CD4-positive, alpha-beta T cell treated with Interleukin-4 for 4 hours (primary cell): ENCODE results near the gene COMMD1.
"Not testable (repeated sequence)": the region's sequence is repeated elsewhere in the genome, so short reads cannot be mapped to it uniquely, and the experiment has no call there.

Source experiments
- DNase-seq: peaks from one replicate; pipeline ENCODE4 v3.0.0-alpha.2; 2020

The COMMD1 gene

DNA sequence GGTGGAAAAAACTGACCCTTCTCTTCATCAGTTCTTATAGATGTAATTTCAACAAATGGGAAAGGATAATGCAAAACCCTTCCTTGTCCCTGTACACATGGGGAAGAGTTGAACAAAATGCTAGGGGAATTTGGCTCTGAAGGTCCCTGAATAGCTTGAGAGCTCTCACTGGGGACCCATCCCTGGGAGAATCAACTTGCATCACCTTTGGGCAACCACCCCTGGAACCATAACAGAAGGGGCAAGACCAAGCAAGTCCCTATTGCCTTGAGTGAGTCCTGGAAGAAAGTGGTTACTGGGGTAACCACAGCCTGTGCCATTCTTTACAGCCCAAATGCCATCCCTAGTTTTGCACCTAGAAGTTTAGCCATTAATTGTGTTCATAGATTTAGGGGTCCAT lies 238.2 kb downstream of the COMMD1 start:
- no peak for DNase-seq

DNA sequence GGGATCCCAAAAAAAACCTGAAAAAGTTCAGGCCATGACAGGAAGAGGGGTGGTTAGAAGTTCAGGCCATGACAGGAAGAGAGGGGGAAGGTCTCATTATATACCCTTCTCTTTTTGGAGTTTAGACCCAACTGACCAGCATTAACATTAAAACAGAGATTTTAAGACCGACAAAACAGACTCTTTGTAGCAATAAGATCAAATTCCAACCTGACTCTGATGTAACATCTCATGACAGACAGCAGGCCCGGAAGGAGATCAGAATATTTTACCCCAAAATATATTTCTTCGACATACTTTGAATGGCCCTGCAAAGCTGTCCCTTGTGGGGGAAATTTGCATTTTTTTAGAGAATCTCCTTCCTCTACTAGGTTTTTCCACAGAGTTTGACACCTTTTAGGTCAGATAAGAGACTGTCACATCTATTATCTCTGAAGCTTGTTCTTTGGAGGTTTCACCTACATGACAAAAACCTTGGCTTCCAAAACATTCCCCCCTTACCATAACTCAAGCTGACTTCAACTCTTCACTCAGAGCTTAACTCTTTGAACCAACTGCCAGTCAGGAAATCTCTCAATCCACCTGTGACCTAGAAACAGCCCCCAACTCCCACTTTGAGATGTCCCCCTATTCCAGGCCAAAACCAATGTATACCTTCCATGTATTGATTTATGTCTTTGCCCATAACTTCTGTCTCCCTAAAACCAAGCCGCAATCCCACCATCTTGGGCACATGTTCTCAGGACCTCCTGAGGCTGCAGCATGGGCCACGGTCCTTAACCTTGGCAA lies 239.4 kb downstream of the COMMD1 start:
- DNase-seq = no peak

DNA sequence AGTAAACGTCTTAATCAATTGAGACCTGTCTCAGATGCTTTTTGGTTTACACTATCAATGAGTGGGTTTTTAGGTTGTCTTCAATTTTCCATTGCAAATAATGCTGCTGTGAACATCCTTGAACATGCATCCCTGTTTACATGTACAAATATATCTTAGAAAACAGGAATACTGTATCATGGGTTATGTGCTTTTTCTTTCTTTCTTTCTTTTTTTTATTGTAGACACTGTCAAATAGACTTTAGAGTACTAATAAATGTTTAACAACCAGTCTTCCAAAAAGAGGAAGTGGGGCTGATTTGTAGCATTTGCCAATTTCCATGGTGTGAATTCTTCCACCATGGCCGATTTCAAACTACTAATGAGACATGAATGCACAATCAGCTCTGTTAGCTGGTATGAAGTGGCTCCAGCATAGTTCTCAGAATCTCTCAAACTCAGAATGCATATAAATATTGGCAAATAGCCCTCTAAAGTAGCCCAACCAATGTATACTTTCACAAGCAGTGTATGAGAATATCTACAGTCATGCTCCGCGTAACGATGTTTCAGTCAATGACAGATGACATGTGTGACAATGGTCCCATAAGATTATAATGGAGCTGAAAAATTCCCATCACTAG lies 240.1 kb downstream of the COMMD1 start:
- no peak for DNase-seq

DNA sequence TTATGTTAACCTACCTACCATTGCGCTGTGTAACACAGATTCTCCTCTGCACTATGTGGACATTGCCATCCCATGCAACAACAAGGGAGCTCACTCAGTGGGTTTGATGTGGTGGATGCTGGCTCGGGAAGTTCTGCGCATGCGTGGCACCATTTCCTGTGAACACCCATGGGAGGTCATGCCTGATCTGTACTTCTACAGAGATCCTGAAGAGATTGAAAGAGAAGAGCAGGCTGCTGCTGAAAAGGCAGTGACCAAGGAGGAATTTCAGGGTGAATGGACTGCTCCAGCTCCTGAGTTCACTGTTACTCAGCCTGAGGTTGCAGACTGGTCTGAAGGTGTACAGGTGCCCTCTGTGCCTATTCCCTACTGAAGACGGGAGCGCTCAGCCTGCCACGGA lies 241.3 kb downstream of the COMMD1 start:
- peak; percentile 10 for DNase-seq

DNA sequence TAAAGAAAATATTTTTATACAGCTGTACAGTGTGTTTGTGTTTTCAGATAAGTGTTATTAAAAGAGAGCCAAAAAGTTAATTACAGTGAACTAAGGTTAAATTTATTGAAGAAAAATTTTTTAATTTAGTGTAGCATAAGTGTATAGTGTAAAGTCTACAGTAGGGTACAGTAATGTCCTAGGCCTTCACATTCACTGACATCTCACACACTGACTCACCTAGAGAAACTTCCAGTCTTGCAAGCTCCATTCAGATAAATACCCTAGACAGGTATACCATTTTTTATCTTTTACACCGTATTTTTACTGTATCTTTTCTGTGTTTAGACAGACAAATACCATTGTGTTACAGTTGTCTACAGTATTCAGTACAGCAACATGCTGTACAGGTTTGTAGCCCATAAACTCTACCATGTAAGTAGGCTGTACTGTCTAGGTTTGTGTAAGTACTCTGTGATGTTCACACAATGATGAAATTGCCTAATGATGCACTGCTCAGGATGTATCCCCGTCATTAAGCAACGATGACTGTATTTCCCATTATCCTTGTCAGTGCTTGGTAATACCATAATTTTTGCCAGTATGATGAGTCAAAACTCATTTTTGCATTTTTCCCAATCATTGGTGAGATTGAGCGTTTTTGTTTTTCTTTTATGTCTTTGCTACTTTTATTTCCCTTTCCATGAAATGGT lies 242.3 kb downstream of the COMMD1 start:
- no peak for DNase-seq

DNA sequence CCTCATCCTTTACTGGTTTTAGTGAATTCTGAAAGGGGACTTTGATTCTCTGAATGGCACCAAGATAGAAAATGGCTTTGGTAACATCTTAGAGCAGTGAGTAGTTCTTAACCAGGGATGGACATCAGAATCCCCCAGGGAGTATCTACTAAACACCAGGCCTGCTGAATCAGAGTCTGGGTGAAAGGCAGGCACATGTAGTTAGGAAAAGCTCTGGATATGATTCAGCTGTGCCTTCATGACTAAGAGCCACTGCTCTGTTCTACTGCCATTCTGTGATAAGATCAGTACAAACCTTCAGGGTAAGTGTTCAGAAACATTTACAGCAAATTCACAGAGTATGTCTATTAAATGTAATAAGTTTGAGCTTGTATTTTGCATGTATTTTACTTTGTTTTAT lies 244.2 kb downstream of the COMMD1 start:
- DNase-seq = no peak

DNA sequence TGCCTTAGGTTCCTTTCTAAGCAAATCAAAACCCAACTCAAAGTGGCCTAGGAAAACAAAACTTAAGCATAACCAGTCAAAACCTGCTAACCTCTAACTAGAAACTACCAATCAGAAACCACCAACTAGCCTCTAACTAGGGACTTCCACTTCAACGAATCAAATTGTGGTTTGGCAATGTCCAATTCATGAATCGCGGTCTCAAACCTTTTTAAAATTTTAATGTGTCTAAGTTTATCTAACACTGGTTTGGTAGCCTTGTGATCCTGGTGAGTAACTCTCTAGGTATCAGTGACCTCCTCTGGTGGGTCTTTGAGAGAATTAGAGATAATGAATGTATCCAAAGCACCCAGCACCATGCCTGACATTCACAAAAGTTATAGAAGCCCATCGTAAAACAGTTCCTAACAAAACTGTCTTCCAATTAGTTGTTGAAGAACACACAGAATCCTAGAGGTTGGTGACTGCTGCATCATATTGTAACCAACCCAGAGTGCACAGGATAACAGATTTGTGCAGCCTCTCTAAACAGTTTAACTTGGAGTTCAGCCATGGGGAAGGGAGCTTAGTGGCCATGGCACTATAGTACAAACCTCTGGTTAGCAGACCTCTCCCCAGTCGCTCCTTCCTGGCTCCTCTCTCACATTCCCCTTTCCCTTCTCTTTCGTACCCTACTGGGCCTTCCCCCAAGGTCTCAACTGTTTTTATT lies 245.3 kb downstream of the COMMD1 start:
- no peak for DNase-seq

DNA sequence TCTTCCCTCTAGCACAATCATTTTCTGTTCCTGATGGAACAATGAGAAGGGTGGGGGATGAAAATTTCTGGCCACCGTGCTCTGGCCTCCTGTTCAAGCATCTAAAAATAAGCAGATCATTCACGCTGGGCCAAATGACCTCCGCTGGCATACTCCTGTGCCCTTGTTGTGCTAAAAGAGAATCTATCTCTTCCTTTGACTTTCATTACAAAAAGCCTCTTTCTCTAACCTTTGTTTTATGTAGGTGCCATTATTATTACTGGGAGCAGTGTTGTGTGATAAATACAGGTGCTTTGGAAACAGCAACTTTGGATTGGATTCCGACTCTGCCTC lies 245.8 kb downstream of the COMMD1 start:
- no peak for DNase-seq

DNA sequence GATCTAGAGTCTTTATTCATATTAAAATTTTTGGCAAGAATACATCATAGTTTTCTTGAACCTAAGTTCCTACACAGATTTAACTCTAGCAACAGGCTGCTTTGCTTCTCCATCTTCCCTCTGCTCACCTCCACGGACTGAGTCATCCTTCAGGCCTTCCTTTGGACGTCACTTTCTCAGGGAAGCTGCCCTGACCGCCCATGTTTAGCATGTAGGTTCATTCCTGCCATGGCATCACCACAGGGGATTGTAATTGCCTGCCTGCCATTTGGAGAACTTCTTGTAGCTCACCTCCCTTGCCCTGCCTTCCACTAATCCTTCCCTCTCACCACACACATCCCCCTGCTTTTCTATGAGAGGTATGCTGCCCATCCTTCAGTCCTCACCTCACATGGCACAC lies 246.5 kb downstream of the COMMD1 start:
- no peak for DNase-seq

DNA sequence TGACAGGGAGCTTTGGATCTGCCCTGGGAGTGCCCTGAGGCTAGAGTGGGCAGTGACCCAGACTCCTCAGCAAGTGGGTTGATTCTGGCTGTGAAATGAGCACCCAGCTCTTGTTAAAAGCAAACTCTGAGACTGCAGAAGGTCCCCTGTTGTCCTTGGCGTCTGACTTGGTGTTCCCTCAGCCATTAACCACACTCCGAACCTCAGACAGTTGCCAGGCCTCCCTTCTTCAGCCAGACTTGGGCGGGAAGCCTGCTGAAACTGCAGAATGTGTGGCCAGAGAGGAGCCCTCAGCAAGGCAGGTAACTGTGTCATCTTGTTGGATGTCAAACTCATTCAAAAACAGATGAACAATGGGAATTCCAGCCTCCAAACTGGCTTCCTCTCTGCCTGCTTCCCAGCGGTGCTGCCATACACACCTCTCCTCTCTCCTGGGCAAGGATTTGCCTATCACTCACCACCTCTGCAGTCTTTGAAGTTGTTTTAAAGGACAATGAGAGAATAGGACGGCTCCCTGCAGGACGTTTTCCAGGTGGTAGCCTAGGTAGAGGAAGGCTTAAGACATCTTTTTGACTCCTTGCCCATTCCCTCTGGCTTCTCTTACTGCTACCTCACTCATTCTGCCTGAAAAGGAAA lies 251.5 kb downstream of the COMMD1 start:
- no peak for DNase-seq

DNA sequence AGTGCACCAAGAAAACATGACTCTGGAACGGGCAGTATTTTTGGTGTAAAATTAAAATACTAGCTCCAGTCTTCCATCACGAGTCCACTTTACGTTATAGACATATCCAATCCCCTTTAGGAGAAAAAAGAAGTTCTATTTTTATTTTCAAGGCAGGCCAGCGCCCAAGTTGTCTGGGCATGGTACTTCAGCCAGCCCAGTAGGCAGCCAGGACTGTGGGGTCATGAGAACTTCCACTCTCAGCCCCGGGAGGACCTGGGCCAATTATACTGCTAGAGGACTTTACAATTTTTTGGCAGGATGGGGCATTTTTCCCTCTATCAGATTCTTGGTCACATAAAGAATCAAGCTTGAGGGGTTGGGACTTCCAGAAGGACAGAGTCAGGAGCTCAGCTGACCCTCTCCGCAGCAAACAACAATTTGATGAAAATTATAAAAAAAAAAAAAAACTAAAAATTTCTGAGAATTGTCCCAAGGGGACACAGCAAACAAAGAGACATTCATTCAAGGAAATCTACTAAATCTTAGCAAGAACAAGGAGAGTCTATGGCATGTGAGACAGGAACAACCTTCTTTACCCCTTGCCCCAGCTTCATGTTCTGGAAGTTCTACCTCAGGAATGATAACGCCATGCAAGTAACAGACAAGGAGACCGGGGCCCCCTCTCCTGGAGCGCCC lies 253.1 kb downstream of the COMMD1 start:
- DNase-seq = no peak

DNA sequence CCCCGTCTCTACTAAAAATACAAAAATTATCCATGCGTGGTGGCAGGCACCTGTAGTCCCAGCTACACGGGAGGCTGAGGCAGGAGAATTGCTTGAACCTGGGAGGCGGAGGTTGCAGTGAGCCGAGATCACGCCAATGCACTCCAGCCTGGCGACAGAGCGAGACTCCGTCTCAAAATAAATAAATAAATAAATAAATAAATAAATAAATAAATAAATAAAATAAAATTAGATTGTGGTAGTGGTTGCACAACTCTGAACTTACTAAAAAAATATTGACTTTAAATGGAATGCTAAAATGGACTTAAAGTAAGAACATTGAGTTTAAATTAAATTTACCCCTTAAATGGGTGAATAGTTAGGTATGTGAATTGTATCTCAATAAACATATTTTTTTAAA lies 255.2 kb downstream of the COMMD1 start:
- DNase-seq = not testable (repeated sequence)

DNA sequence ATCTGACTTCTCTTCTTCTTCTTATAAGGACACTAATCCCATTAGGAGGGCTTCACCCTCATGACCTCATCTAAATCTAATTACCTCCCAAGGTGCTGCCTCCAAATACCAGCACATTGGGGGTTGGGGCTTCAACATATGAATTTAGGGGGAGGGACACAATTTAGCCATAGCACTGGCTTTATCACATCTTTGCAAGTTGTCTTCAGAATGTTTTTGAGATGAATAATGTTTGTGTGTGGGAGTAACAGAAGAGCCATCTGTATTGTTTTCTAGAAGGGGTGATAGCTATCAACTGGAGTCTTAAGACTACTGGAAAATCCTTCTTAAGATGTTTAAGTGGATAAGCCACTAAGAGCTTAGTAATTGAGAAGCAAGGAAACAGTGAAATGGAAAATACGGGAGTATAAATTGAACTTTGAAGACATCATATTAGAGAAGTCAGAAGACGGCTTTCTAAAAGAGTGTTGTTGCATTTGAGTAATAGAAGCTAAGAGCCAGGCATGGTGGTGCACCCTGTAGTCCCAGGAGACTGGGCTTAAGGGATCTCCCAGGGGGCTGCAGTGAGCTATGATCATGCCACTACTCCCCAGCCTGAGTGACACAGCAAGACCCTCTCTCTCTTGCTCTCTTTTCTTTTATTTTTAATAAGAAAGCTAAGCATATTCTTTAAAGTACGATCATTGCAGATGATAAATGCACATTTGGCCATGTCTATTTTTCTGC lies 257.8 kb downstream of the COMMD1 start:
- DNase-seq = no peak

DNA sequence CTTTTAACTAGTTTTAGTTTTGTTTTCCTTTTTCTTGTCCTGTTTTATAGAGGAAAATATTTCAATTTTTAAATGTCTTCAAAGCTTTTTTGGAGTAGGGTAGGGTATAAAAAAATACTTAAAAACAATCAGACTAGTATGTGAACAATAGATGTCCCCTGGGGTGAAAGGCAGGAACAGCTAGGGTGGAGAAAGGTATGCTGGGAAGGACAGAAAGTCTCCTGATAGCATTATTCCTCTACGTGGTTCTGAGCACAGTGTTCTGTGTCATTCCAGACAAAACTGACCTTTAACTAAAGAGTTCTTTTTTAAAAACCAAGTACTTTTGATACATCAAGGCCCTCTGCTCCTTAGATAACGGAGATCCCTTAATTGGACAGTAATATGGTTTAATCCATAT lies 258.4 kb downstream of the COMMD1 start:
- DNase-seq = no peak

DNA sequence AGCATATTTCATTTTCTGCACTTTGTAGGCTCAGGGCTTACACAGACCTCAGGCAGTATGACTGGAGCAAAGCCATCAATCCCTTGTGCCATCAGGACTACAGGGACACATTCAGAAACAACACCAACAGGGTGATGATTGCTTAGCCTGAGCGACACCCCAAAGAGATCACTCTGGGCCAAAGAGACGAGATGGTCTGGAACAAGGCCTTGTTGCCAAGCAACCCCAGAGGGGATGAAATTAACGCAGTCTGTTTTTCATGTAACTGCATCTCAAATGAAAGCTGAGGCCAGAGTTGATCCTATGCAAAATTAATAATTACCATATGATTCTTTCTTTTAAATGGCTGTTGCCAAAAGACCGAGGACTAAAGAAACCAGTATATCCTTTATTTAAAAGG lies 270.3 kb downstream of the COMMD1 start:
- no peak for DNase-seq

DNA sequence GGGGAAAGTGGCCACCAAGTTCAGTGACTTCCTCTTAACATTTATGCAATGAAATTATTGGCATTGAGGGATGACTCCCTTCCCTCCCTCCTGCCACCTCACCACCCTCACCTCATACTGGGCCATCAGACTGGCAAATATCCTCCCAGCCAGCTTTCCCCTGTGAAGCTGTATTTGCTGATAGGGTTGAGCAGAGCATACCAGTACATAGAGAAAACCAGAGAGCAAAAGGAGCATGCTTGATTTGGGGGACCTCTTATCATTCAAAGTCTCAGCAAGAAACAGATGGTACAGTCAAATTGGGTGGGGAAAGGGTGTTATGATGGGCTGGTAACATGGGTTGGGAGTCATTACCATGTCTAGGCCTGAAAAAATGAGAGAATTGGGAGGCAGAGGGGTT lies 271.3 kb downstream of the COMMD1 start:
- no peak for DNase-seq

DNA sequence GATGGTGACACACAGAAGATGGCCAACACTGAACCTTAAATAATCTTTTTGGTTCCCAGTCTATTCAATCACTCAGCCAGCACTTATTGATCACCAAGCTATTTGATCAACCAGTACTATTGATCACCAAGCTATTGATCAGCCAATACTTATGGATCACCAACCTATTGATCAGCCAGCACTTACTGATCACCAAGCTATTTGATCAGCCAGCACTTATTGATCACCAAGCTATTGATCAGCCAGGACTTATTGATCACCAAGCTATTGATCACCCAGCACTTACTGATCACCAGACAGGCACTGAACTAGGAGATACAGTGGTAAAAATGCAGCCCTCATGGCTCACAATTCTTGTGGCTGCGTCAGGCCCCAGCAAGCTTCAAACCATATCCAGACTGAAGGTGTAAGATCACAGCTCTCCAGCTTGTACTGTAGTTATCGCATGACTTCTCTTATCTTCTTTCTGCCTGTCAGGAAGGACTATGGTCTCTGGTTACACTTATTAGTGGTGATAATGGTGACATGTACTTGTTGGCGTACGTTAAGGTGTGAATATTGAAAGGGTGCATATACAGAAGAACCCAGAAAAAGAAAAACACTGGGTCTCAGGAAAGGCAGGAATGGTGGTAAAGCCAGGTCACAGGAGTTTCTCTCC lies 272.0 kb downstream of the COMMD1 start:
- DNase-seq = no peak

DNA sequence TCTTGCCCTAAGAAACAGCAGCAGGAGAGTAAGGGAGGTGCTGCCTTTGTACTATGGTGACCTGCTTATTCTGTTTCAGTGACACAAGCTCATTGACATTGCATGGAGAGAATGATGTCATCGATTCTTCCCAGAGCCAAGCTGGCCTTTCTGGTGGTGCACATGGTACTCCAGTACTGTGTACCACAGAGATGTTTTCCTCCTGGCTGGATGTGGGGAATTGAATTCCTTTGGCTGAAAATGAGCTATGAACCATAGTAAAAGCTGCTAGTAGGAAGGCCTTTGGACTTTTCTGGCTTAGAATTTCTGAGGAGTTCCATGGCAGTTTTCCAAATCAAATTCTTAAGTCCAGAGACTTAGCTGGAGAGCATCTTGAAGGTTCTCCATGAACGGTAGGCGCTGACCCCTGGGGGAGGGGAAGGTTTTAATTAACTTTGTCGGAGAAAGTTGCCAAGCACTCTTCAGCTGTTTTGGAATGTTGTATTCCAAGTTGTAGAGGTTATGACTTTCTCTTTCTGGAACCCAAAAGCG lies 273.3 kb downstream of the COMMD1 start:
- no peak for DNase-seq

DNA sequence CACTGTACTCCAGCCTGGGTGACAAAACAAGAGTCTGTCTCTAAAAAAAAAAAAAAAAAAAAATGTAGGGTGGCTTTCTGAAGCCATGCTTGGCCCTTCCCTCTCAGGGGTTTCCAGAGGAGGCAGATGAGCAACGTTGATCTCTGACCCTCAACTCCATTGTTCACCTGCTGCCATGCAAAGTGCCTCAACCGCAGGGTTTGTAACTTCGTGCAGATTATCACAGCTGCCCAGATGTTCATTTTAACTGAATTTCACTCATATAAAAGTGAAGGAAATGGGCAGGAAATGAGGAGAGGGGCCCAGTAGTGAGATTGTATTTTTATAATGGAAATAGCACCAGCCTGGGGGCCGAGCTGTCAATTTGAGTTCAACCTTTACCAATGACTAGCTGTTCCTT lies 275.5 kb downstream of the COMMD1 start:
- DNase-seq = no peak

DNA sequence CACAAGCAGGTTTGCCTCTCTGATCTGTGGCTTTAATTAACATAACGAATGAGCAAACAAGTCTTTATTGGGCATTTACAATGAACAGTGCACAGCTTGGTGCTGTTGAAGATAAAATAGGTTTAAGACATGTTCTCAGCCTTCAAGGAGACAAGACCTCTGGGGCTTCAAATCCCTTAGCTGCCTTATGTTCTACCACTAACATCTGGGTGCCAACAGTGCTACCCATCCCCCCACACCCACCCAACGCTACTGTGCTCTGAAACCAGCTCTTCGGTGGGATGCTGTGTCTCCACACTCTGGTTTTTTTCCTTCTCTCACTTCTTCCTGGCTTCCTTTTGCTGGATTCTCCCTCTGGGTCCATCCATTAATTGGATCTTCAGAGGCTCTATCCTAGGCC lies 276.4 kb downstream of the COMMD1 start:
- DNase-seq = no peak
